ENCODE measurements around the gene PCDHB8. TPM values are rescaled to one million over a fixed set of nuclear protein-coding genes. Genes with fewer than 3 reads are reported as not detected.
"Not testable (repeated sequence)": the region's sequence is repeated elsewhere in the genome, so short reads cannot be mapped to it uniquely, and the experiment has no call there.

PCDHB8 gene
- 0.49 TPM for polyA plus RNA-seq (2013, experiment 1 of 2; ENCODE audit: insufficient read length)
- polyA plus RNA-seq (2013, experiment 2 of 2; ENCODE audit: insufficient read length): 0.14 TPM

DNA sequence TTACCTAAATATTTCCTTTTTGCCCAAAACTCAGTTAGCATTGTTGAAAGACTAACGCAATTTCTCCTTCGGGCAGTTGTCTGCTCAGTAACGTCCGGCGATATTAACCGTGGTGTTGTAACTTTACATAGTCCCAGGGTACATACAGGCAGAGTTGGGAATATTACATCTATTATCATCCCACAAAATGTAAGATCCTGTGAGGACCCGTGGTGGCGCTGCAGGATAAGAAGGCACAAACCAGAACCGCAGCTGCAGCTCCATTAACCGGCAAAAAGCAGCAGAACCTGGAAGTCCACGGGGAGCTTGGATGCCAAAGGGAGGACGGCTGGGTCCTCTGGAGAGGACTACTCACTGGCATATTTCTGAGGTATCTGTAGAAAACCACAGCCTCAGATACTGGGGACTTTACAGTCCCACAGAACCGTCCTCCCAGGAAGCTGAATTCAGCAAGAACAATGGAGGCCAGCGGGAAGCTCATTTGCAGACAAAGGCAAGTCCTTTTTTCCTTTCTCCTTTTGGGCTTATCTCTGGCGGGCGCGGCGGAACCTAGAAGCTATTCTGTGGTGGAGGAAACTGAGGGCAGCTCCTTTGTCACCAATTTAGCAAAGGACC, at the start of gene PCDHB8:
PCDHB8 (plus strand) TSS at position 214 of the 615 bp plus-strand sequence; CDS start at position 459, 245 bp downstream.
- not testable (repeated sequence) for DNase-seq

GRCh38 chr5:141135030-141135717, 42.4 kb upstream of the PCDHB8 start, which contains the start of gene PCDHB5:
Gene PCDHB5, plus strand, starts transcription at chr5:141135206. Its CDS starts 229 bp downstream, at chr5:141135435.
- peak; percentile 19 for DNase-seq

DNA sequence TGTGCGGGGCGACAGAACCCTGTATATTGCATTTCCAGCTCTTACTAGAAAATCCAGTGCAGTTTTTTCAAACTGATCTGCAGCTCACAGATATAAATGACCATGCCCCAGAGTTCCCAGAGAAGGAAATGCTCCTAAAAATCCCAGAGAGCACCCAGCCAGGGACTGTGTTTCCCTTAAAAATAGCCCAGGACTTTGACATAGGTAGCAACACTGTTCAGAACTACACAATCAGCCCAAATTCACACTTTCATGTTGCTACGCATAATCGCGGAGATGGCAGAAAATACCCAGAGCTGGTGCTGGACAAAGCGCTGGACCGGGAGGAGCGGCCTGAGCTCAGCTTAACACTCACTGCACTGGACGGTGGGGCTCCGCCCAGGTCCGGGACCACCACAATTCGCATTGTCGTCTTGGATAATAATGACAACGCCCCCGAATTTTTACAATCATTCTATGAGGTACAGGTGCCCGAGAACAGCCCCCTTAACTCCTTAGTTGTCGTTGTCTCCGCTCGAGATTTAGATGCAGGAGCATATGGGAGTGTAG, 41.8 kb upstream of the PCDHB8 start:
- no peak for DNase-seq

GRCh38 chr5:141137346-141137745, 40.2 kb upstream of the PCDHB8 start:
- DNase-seq: not testable (repeated sequence)

GRCh38 chr5:141149812-141150211, 27.8 kb upstream of the PCDHB8 start, which contains the start of gene PCDHB6:
Gene PCDHB6, plus strand, starts transcription at chr5:141150057. Its CDS starts 201 bp downstream, at chr5:141150258.
- DNase-seq: peak; percentile 6

GRCh38 chr5:141150224-141150992, 27.2 kb upstream of the PCDHB8 start:
- no peak for DNase-seq

GRCh38 chr5:141150993-141151325, 26.6 kb upstream of the PCDHB8 start:
- no peak for DNase-seq

DNA sequence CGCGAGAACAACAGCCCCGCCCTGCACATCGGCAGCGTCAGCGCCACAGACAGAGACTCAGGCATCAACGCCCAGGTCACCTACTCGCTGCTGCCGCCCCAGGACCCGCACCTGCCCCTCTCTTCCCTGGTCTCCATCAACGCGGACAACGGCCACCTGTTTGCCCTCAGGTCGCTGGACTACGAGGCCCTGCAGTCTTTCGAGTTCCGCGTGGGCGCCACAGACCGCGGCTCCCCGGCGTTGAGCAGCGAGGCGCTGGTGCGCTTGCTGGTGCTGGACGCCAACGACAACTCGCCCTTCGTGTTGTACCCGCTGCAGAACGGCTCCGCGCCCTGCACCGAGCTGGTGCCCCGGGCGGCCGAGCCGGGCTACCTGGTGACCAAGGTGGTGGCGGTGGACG, 26.0 kb upstream of the PCDHB8 start:
- not testable (repeated sequence) for DNase-seq

- not testable (repeated sequence) for DNase-seq
These were observed 25.5 kb upstream of the PCDHB8 start for GRCh38 chr5:141152096-141152495.

DNA sequence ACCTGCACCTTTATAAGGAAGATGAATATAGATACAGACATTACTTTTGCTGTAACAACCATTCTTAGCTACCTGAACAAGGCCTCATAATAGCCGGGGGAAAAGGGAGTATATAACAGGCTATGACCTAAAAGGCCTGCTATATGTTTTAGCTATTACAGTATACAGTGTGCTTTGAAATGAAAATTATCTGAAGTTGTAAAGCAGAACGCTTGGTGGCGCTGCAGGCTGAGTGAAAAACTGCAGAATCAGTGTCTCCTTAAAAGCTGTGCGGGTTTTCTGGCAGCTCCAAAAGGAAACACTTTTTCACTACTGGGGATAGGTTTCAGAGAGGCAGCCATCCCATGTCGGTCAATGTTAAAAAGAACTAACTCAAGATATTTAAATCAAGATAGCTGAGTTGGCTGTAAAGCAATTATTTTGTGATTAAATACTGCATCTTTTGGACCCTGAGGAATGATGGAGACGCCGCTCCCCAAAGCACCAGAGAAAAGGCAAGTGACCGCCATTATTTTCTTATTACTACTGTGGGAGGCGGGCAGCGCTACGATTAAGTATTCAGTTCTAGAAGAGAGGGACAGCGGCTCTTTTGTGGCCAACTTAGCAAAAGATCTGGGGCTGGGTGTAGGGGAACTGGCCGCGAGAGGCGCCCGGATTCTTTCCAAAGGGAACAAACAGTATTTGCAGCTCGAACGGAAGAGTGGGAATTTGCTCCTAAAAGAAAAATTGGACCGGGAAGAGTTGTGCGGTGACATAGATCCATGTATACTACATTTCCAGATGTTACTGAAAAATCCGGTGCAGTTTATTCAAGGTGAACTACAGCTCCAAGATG, 21.8 kb upstream of the PCDHB8 start:
- no peak for DNase-seq

DNA sequence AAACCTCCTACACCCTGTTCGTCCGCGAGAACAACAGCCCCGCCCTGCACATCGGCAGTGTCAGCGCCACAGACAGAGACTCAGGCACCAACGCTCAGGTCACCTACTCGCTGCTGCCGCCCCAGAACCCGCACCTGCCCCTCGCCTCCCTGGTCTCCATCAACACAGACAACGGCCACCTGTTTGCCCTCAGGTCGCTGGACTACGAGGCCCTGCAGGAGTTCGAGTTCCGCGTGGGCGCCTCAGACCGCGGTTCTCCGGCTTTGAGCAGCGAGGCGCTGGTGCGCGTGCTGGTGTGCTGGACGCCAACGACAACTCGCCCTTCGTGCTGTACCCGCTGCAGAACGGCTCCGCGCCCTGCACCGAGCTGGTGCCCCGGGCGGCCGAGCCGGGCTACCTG, 20.2 kb upstream of the PCDHB8 start:
- DNase-seq: not testable (repeated sequence)

- not testable (repeated sequence) for DNase-seq
These were observed 19.7 kb upstream of the PCDHB8 start for GRCh38 chr5:141157901-141158300.

- peak; percentile 24 for DNase-seq
These were observed 5.0 kb upstream of the PCDHB8 start, which contains the start of gene PCDHB7 for GRCh38 chr5:141172381-141173204. Gene PCDHB7, plus strand, starts transcription at chr5:141172644. Its CDS starts 192 bp downstream, at chr5:141172836.

DNA sequence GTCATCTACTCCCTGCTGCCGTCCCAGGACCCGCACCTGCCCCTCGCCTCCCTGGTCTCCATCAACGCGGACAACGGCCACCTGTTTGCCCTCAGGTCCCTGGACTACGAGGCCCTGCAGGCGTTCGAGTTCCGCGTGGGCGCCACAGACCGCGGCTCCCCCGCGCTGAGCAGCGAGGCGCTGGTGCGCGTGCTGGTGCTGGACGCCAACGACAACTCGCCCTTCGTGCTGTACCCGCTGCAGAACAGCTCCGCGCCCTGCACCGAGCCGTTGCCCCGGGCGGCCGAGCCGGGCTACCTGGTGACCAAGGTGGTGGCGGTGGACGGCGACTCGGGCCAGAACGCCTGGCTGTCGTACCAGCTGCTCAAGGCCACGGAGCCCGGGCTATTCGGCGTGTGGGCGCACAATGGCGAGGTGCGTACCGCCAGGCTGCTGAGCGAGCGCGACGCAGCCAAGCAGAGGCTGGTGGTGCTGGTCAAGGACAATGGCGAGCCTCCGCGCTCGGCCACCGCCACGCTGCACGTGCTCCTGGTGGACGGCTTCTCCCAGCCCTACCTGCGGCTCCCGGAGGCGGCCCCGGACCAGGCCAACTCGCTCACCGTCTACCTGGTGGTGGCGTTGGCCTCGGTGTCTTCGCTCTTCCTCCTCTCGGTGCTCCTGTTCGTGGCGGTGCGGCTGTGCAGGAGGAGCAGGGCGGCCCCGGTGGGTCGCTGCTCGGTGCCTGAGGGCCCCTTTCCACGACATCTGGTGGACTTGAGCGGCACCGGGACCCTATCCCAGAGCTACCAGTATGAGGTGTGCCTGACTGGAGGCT, 3.1 kb upstream of the PCDHB8 start:
- DNase-seq: not testable (repeated sequence)

GRCh38 chr5:141175933-141176332, 1.7 kb upstream of the PCDHB8 start:
- no peak for DNase-seq

GRCh38 chr5:141179371-141179770, 1.8 kb downstream of the PCDHB8 start:
- not testable (repeated sequence) for DNase-seq

- DNase-seq: not testable (repeated sequence)
These were observed 2.3 kb downstream of the PCDHB8 start for GRCh38 chr5:141179876-141180275.

- no peak for DNase-seq
These were observed 2.7 kb downstream of the PCDHB8 start for GRCh38 chr5:141180313-141180712.

- peak; percentile 22 for DNase-seq
These were observed 4.7 kb downstream of the PCDHB8 start, which contains the start of gene PCDHB16 for GRCh38 chr5:141182248-141182647. Gene PCDHB16, plus strand, starts transcription at chr5:141182387. Its CDS starts 173 bp downstream, at chr5:141182560.

Measured in fibroblast of skin of scalp (primary cell).